Loucy (cell line): ENCODE measurements around the gene CDH4.

Experiments
- H2AFZ ChIP-seq: fragments of 200-600 bp; sonication (generic); 2 replicates; pipeline ENCODE4 v1.6.0; 2016; ENCODE audit warnings: antibody characterized with exemption, mild to moderate bottlenecking, low read length, moderate library complexity
- H3F3A ChIP-seq: fragments of 200-600 bp; 2 replicates; pipeline ENCODE4 v1.6.0; 2016; ENCODE audit warnings: antibody characterized with exemption, low read depth, mild to moderate bottlenecking
- H3K27me3 ChIP-seq: fragments of 200-600 bp; sonication (generic); 2 replicates; pipeline ENCODE4 v1.6.1; 2014; ENCODE audit warnings: low read length, mild to moderate bottlenecking; ENCODE audit not compliant: insufficient read depth, poor library complexity, severe bottlenecking
- H3K36me3 ChIP-seq: fragments of 200-600 bp; sonication (generic); 2 replicates; pipeline ENCODE4 v1.6.1; 2016; ENCODE audit warnings: low read length; ENCODE audit not compliant: insufficient read depth
- H3K4me1 ChIP-seq: fragments of 200-600 bp; sonication (generic); 2 replicates; pipeline ENCODE4 v1.5.1; 2014; ENCODE audit warnings: low read length, mild to moderate bottlenecking; ENCODE audit not compliant: insufficient read depth, poor library complexity, severe bottlenecking
- H3K4me2 ChIP-seq: fragments of 200-600 bp; sonication (generic); 2 replicates; pipeline ENCODE4 v1.6.0; 2014; ENCODE audit warnings: antibody characterized with exemption, low read length, low read depth, mild to moderate bottlenecking; ENCODE audit not compliant: poor library complexity, severe bottlenecking
- H3K4me3 ChIP-seq: fragments of 200-600 bp; sonication (generic); 2 replicates; pipeline ENCODE4 v1.5.1; 2014; ENCODE audit warnings: low read length, mild to moderate bottlenecking, mixed read lengths; ENCODE audit not compliant: poor library complexity, severe bottlenecking
- H3K79me2 ChIP-seq: fragments of 200-600 bp; sonication (generic); 2 replicates; pipeline ENCODE4 v1.6.1; 2014; ENCODE audit warnings: low read length; ENCODE audit not compliant: insufficient read depth
- H3K9ac ChIP-seq: fragments of 200-600 bp; sonication (generic); 2 replicates; pipeline ENCODE4 v1.6.0; 2014; ENCODE audit warnings: mild to moderate bottlenecking, low read depth, low read length, moderate library complexity; ENCODE audit not compliant: poor library complexity, severe bottlenecking
- H3K9me2 ChIP-seq: fragments of 200-600 bp; sonication (generic); replicated peaks from 2 replicates; pipeline ENCODE4 v1.6.1; 2016; ENCODE audit warnings: low read depth, low read length, mixed read lengths
- H3K9me3 ChIP-seq: fragments of 200-600 bp; sonication (generic); 2 replicates; pipeline ENCODE4 v1.6.1; 2014; ENCODE audit warnings: mild to moderate bottlenecking, antibody characterized with exemption, low read length, low read depth; ENCODE audit not compliant: insufficient read depth
- H4K20me1 ChIP-seq: fragments of 200-600 bp; sonication (generic); 2 replicates; pipeline ENCODE4 v1.6.0; 2014; ENCODE audit warnings: antibody characterized with exemption, low read length, mild to moderate bottlenecking; ENCODE audit not compliant: insufficient read depth, poor library complexity, severe bottlenecking
- EZH2phosphoT487 ChIP-seq: fragments of 200-600 bp; IDR thresholded peaks from 2 replicates; pipeline ENCODE4 v1.6.1; 2018; ENCODE audit warnings: antibody characterized with exemption, mild to moderate bottlenecking, moderate library complexity, borderline replicate concordance
- TF ChIP-seq, protein P1 (sequence below): fragments of 200-600 bp; sonication (generic); conservative IDR thresholded peaks from 2 replicates; pipeline ENCODE4 v1.5.1; 2014; ENCODE audit warnings: mild to moderate bottlenecking, antibody characterized with exemption, low read length

Gene CDH4

DNA sequence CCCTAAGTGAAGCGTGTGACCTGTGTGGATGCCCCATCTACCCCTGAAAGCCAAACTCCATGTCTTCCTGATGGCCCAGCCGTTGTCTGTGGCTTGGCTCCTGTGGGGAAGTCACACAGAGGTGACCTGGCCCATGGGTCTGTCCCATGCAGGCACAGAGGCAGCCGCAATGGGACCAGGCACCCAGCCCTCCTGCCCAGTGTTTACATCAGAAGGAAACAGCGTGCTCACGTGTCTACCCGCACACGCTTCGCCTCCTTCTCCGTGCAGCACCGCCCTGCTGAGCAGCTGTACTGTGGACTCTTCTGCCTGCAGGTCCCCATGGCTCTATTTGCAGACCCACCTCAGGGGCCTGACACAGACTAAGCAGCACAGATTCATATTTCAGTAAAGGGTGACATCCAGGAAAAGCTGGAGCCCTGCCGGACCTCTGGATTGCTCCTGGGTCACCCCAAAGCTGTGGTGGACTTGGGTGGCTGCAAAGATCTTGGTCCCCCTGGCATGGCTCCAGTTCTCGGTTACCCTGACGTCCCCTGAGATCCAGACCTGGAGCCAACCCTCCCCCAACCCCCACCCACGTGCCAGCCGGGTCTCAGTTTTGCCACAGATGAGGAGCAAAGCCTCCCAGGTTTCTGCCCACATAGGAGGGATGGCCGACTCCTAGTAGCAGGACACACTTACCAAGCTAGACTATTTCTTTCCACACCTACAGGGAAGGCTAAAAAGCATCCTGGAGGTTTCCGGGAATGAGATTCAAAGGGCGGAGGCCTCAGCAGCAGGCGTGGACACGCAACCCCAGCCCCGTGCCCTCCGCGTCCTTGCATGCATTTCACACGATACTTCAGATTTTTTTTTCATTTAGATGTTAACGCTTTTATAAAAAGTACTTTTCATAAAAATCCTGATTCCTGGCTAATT lies 120.3 kb downstream of the CDH4 start:
- no peak overlapping the region for H2AFZ ChIP-seq
- no peaks in the 10 kb centered on the region for H3K27me3 ChIP-seq
- TF ChIP-seq, protein P1, sequence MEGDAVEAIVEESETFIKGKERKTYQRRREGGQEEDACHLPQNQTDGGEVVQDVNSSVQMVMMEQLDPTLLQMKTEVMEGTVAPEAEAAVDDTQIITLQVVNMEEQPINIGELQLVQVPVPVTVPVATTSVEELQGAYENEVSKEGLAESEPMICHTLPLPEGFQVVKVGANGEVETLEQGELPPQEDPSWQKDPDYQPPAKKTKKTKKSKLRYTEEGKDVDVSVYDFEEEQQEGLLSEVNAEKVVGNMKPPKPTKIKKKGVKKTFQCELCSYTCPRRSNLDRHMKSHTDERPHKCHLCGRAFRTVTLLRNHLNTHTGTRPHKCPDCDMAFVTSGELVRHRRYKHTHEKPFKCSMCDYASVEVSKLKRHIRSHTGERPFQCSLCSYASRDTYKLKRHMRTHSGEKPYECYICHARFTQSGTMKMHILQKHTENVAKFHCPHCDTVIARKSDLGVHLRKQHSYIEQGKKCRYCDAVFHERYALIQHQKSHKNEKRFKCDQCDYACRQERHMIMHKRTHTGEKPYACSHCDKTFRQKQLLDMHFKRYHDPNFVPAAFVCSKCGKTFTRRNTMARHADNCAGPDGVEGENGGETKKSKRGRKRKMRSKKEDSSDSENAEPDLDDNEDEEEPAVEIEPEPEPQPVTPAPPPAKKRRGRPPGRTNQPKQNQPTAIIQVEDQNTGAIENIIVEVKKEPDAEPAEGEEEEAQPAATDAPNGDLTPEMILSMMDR = no peak
- no peak for TF ChIP-seq EZH2phosphoT487

DNA sequence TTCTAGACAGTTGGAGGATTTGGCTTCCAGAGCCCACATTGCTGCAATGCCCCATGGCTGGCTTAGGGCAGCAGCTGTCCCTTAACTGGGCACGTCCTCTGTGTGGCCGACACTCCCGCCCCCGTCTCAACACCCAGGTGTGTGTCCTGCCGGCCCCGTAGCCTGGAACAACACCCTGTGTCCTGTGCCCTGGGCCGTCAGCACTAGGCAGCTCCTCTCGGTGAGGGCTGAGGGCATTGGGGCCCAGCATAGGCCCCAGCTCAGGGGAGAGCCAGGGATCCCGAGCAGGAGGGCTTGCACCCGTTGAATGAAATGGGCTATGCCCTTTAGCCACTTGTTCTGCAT lies 121.0 kb downstream of the CDH4 start:
- Histone ChIP-seq H3K4me3 (no peak overlapping the region), H3K9me2 (no peaks in the 10 kb centered on the region), H3K36me3 (no peaks in the 10 kb centered on the region), H3K79me2 (no peaks in the 10 kb centered on the region), H3K4me1 (no peaks in the 10 kb centered on the region), H3K4me2 (no peak overlapping the region), H3K27me3 (no peaks in the 10 kb centered on the region), H2AFZ (no peak overlapping the region), H3F3A (no peaks in the 10 kb centered on the region), H3K9me3 (no peaks in the 10 kb centered on the region), H3K9ac (no peak overlapping the region), H4K20me1 (no peaks in the 10 kb centered on the region)
- TF ChIP-seq, protein P1 = no peak
- TF ChIP-seq EZH2phosphoT487 = no peak

More for the DNA sequence above, 120.3 kb downstream of the CDH4 start:
- Histone ChIP-seq H3K9ac (no peak overlapping the region), H3K79me2 (no peaks in the 10 kb centered on the region), H3F3A (no peaks in the 10 kb centered on the region), H4K20me1 (no peaks in the 10 kb centered on the region), H3K4me3 (no peak overlapping the region), H3K4me1 (no peaks in the 10 kb centered on the region), H3K36me3 (no peaks in the 10 kb centered on the region), H3K9me2 (no peaks in the 10 kb centered on the region), H3K4me2 (no peak overlapping the region), H3K9me3 (no peaks in the 10 kb centered on the region)

DNA sequence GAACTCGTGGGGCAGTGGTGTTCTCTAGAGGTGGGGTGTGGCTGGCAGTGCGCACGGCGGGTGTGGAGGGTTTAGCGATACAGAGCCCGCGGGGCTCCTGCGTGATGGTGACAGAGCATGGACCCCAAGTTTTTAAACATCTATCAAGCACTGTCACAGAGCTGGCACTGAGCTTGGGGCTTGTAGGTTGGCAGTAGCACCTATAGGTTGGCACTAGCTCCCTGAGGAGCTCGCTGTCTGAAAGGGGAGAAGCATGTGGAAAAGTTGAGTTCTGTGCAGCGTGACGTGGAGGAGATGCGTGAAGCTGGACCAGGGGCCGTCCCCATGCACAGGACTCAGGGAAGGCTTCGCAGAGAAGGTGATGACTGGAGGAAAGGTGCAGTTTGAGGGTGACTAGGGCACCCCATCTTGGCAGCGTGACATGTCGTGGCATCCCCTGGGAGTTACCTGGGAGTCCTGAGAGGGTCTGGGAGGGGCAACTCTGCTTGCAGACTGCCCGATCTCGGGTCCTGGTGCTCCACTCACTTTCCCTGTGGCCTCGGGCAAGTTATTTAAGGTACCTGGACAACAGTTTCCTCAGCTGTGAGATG lies 122.0 kb downstream of the CDH4 start:
- no peaks in the 10 kb centered on the region for H3K36me3 ChIP-seq
- no peaks in the 10 kb centered on the region for H3K79me2 ChIP-seq
- H3K9ac ChIP-seq = no peak overlapping the region
- H3F3A ChIP-seq = no peaks in the 10 kb centered on the region
- no peaks in the 10 kb centered on the region for H3K4me1 ChIP-seq
- H3K4me3 ChIP-seq = no peak overlapping the region
- no peak overlapping the region for H3K4me2 ChIP-seq
- no peaks in the 10 kb centered on the region for H3K9me2 ChIP-seq
- H2AFZ ChIP-seq = no peak overlapping the region
- no peaks in the 10 kb centered on the region for H3K9me3 ChIP-seq
- TF ChIP-seq, protein P1 = no peak
- no peak for TF ChIP-seq EZH2phosphoT487
- no peaks in the 10 kb centered on the region for H3K27me3 ChIP-seq
- H4K20me1 ChIP-seq = no peaks in the 10 kb centered on the region
